Fibroblast of villous mesenchyme (primary cell): ENCODE data around the gene MRRF. TPM values are rescaled to one million over a fixed set of nuclear protein-coding genes. Genes with fewer than 3 reads are reported as not detected.

Experiments used
- DNase-seq: peaks from one replicate; pipeline ENCODE4 v3.0.0-alpha.2; 2010; ENCODE audit warnings: low read depth
- H3K4me3 ChIP-seq: 2 replicates; pipeline ENCODE4 v1.5.1; 2011; ENCODE audit warnings: low read depth, mild to moderate bottlenecking, low read length
- total RNA-seq: library from RNA; depleted of rRNA; stranded (reverse); fragments of >200 nt; gene quantifications from 2 replicates; pipeline ENCODE4 v1.2.3, GENCODE V29; 2012
- TF ChIP-seq, protein P1 (sequence below): IDR thresholded peaks from 2 replicates; pipeline ENCODE4 v1.5.1; 2012; ENCODE audit warnings: low read depth, mild to moderate bottlenecking, low read length; ENCODE audit not compliant: insufficient read depth

Gene MRRF
- total RNA-seq, 1 donor: 29.4 TPM

DNA sequence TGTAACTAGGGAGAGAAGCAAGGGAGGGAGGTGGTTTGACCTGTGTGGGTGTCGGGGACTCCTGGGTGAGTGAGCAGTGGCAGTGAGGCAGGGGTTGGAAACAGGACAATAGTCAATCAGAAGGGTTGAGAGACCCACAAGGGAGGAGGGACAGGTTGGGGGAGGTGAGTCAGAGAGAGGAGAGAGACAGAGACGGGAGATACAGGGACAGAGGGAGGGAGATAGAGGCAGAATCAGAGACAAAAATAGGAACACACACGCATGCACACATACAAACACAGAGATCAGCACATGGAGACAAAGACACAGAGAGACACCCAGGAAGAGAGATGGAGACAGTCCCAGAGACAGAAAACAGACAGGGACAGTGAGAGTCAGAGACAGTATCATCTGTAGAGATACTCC, 66.8 kb downstream of the MRRF start:
- DNase-seq: no peak
- TF ChIP-seq, protein P1, sequence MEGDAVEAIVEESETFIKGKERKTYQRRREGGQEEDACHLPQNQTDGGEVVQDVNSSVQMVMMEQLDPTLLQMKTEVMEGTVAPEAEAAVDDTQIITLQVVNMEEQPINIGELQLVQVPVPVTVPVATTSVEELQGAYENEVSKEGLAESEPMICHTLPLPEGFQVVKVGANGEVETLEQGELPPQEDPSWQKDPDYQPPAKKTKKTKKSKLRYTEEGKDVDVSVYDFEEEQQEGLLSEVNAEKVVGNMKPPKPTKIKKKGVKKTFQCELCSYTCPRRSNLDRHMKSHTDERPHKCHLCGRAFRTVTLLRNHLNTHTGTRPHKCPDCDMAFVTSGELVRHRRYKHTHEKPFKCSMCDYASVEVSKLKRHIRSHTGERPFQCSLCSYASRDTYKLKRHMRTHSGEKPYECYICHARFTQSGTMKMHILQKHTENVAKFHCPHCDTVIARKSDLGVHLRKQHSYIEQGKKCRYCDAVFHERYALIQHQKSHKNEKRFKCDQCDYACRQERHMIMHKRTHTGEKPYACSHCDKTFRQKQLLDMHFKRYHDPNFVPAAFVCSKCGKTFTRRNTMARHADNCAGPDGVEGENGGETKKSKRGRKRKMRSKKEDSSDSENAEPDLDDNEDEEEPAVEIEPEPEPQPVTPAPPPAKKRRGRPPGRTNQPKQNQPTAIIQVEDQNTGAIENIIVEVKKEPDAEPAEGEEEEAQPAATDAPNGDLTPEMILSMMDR: no peak
- no peak overlapping the region for H3K4me3 ChIP-seq

DNA sequence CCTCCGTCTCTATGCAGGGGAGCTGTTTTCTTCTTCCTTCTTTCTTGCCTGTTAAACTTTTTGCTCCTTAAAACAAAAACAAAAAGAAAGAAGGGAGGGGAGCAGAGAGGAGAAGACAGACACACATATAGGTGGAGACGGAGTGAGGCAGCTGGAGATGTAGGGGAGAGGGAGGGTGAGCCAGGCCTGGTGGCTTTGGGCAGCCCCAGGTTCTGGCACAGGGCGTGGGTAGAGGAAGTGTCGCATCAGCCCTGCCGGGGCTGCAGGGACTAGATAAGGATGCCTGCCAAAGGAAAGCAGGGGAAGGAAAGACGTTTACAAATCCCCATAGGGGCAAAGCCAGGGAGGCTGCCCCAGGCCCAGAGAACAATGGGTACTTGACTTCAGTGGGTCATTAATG, 67.4 kb downstream of the MRRF start:
- H3K4me3 ChIP-seq: no peak overlapping the region
- TF ChIP-seq, protein P1: no peak
- no peak for DNase-seq

DNA sequence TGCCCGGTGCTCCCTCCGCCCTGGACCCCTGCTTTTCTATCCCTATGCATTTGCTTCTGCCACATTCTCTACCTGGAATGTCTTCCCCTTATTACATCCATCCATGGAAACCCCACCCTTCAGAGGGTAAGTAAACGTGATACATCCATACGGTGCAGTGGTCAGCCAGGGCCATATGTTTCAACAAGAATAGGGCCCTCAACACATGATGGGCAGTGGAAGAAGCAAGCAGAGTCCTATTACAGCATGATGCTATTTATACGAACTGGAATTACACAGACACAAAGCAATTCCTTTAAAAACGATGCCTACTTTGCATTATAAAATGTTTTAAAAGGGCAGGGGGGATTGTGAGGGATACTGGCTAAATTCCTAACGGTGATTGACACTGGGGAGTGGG, 68.0 kb downstream of the MRRF start:
- no peak for DNase-seq
- TF ChIP-seq, protein P1: no peak
- no peak overlapping the region for H3K4me3 ChIP-seq

DNA sequence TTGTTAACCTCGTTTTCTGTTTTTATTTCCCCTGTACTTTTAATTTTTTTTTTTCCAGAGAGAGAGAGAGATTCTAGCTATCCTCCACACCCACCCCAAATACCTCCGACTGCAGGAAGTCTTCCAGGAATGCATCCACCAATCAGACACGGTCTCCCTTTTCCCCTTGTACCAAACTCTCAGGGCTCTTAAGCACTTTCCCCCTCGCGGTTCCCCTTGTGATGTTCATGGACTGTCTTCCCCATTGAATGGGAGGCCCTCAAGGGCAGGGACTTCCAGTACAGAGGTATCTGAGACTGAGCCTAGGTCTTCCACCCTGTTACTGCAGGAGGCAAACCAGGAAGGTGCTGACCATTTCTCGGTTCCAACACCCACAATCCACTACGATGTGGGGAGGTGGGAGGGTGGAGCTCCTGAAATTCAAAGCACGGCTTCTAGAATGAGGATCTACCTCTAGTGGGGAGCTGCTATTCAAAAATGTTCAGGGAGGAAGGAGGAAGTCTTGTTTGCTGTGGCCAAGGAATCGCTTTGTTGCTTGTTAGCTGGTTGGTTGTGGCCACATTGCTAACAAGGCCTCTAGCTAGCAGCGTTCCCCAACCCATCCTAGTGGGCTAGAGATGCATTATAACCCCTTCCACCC, 68.6 kb downstream of the MRRF start:
- no peak overlapping the region for H3K4me3 ChIP-seq
- TF ChIP-seq, protein P1: no peak
- no peak for DNase-seq

DNA sequence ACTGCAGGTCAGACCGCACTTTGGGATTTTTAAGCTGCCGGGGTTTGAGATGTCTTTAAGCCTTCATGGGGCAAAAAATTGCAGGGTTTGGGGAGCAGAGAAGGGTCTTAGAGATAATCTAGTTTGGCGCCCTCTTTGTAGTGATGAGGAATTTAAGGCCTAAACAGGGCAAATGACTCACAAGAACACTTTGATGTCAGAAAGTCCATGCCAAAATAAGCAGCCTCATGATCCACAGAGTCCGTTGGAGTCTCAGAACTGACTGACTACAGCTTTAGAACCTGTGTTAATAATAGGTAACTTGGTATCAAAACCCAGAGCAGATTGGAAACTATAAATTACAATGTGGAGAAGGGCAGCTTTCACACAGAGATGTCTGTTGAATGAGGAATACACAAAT, 70.2 kb downstream of the MRRF start:
- DNase-seq: no peak
- TF ChIP-seq, protein P1: no peak
- H3K4me3 ChIP-seq: no peak overlapping the region

DNA sequence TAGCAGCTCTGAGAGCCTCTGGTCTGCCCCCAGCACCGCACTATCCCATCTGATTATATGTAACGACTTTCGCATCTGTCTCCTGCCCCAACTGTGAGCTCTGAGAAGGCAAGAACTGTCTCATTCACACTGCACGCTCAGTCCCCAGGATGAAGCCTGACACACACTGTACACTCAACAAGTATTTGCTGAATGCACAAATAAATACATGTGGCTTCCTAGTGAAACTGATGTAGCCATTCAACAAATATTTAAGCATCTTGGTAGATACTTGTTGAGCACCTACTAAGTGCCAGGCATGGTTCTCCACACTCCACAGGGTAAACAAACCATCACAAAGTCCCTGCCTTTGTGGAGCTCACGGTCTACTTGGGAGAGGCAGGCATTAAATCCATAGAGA, 71.5 kb downstream of the MRRF start:
- H3K4me3 ChIP-seq: no peak overlapping the region
- no peak for DNase-seq
- TF ChIP-seq, protein P1: no peak

DNA sequence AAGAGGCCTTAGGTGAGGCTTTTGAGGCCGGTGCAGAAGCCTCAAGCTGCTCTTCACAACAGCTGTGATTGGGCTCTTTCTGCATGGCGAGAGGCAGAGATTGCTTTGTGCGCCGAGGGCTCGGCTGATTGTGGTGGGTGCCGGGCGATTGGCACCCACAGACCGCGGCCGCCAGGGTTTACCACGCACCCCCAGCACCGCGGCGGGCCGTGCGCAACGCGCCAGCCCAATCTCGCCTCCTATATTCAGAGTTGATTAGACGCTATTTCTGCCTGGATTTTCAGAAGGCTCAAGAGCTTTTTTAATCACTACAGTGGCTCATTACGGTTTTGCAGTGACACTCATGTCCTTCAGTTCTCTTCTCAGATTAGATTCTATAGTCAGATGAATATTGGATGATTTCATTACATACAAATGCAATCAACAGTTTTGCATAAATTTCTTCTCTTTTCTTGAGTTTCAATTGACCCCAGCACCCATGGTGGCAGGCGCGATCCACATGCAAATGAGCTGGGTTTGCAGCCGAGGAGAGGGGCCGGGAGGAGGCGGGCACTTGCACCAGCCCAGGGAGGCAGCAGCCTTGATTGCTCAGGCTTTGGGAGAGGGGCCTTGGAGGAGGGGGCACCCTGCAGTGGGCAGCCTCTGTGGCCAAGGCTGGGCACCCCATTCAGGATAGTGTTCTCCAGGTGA, 72.3 kb downstream of the MRRF start:
- no peak for DNase-seq
- TF ChIP-seq, protein P1: no peak
- H3K4me3 ChIP-seq: no peak overlapping the region
